Measurements from ENCODE around the gene SPACA7. TPM values are rescaled to one million over a fixed set of nuclear protein-coding genes. Genes with fewer than 3 reads are reported as not detected.

SPACA7 gene
- total RNA-seq, 1 experiment from 2014 or later, result not detected

DNA sequence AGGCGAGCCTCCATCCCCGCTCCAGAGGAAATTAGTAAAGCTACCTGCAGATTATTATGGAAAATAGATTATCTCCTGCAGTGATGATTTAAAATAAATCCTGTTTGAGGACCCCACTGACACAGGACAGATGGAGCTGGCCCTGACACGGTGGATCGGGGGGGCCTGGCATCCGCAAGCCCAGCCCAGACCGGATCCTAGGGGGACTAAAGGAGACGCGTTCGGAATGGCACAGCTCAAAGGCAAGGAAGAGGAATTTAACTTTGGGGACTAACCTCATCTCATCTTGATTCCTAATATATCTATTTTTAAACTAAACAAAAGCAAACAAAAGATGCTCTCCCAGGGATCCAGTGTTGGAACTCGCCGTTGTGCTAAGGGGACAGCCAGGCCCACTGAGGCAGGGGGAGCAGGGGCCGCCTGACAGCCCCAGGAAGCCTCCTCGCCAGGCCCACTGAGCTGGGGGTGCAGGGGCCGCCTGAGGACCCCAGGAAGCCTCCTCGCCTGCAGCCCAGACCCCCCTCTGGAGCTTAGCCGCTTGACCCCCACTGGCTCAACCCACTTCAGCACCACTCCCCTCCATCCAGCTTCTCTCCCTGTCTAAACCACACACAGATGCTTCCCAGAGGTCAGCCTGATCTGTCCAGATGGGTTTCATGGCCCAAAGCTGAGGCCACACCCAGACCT is 78.6 kb downstream of the SPACA7 start:
- Histone ChIP-seq H2BK20ac (ENCODE audit: low read depth, low read length, poor library complexity, severe bottlenecking) (no peak overlapping the region), H3K79me1 (ENCODE audit: insufficient read depth, low read depth, low read length, poor library complexity, severe bottlenecking) (no peaks in the 10 kb centered on the region), H3K4ac (ENCODE audit: low read depth, low read length) (no peak overlapping the region), H2BK5ac (ENCODE audit: insufficient read length, low read length) (no peak overlapping the region), H3K27me3 (ENCODE audit: insufficient read depth, low read length) (no peaks in the 10 kb centered on the region), H4K5ac (ENCODE audit: insufficient read length, low read depth, low read length) (no peak overlapping the region), H4K8ac (replicated peaks; ENCODE audit: insufficient read length, low read depth, low read length) (no peak overlapping the region), H3K79me2 (ENCODE audit: insufficient read depth, low read length) (no peaks in the 10 kb centered on the region), H3T11ph (ENCODE audit: low read length) (no peak overlapping the region), H3K9ac (ENCODE audit: extremely low read depth, insufficient read length, low read length) (no peak overlapping the region), H3K4me2 (ENCODE audit: insufficient read depth, insufficient read length, low read length) (no peak overlapping the region), H3K18ac (ENCODE audit: insufficient read length, low read depth, low read length) (no peak overlapping the region), H2AFZ (ENCODE audit: low read length) (no peak overlapping the region), H2BK15ac (ENCODE audit: low read depth, low read length) (no peak overlapping the region), H3K23ac (ENCODE audit: insufficient read length, low read depth, low read length) (no peak overlapping the region), H3K4me1 (ENCODE audit: insufficient read depth, low read length) (no peaks in the 10 kb centered on the region), H3K27ac (ENCODE audit: insufficient read length, low read depth, low read length) (no peak overlapping the region), H3K9me3 (ENCODE audit: control insufficient read depth, low read depth, low read length) (no peaks in the 10 kb centered on the region), H4K20me1 (ENCODE audit: control insufficient read depth, insufficient read depth, insufficient read length) (no peaks in the 10 kb centered on the region), H2BK12ac (ENCODE audit: insufficient read length, low read depth, low read length) (no peak overlapping the region), H3K56ac (ENCODE audit: insufficient read length, low read depth, low read length) (no peak overlapping the region), H4K91ac (ENCODE audit: insufficient read length, low read depth, low read length) (no peak overlapping the region), H3K14ac (ENCODE audit: insufficient read depth, low read length) (no peak overlapping the region), H3K23me2 (ENCODE audit: insufficient read length, low read depth, low read length, poor library complexity, severe bottlenecking) (no peaks in the 10 kb centered on the region), H2BK120ac (ENCODE audit: low read depth, low read length, poor library complexity, severe bottlenecking) (no peak overlapping the region), H2AK5ac (ENCODE audit: insufficient read length, low read length) (no peak overlapping the region)
- no peaks in the 10 kb centered on the region for H3K4me1 Mint-ChIP-seq
- peaks cover 0 to 3% of the 10 kb centered on the region in 2 experiments; a peak in 3 of 5 replicates for H3K9me3 Mint-ChIP-seq
- WGBS (ENCODE audit: extremely low coverage, insufficient read length, low lambda C conversion rate), result no CpG with 5 or more reads among the region's 16 CpGs
- TF ChIP-seq, protein P1, sequence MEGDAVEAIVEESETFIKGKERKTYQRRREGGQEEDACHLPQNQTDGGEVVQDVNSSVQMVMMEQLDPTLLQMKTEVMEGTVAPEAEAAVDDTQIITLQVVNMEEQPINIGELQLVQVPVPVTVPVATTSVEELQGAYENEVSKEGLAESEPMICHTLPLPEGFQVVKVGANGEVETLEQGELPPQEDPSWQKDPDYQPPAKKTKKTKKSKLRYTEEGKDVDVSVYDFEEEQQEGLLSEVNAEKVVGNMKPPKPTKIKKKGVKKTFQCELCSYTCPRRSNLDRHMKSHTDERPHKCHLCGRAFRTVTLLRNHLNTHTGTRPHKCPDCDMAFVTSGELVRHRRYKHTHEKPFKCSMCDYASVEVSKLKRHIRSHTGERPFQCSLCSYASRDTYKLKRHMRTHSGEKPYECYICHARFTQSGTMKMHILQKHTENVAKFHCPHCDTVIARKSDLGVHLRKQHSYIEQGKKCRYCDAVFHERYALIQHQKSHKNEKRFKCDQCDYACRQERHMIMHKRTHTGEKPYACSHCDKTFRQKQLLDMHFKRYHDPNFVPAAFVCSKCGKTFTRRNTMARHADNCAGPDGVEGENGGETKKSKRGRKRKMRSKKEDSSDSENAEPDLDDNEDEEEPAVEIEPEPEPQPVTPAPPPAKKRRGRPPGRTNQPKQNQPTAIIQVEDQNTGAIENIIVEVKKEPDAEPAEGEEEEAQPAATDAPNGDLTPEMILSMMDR (conservative IDR thresholded peaks at IDR 0.05), result no peak
- no peak overlapping the region for H3K27ac Mint-ChIP-seq
- H3K27me3 Mint-ChIP-seq (ENCODE audit: low read depth), result peaks cover 20% of the 10 kb centered on the region
- DNase-seq, result peak; percentile 23
- no peak overlapping the region for H3K4me3 Mint-ChIP-seq
- H3K36me3 Mint-ChIP-seq (ENCODE audit: insufficient read depth in 1 of 3, low read depth in 3 of 3), result no peaks in the 10 kb centered on the region; a peak in 2 of 7 replicates
